Stimulated activated CD4-positive, alpha-beta T cell treated with anti-CD3 and anti-CD28 coated beads, Interleukin-15, amount 100 ng/mL, for 24 hours (primary cell): ENCODE measurements around the gene RAB26.
"Not testable (repeated sequence)": the region's sequence is repeated elsewhere in the genome, so short reads cannot be mapped to it uniquely, and the experiment has no call there.

Source experiments
- DNase-seq: peaks from one replicate; pipeline ENCODE4 v3.0.0-alpha.2; 2020

Gene RAB26, protein sequence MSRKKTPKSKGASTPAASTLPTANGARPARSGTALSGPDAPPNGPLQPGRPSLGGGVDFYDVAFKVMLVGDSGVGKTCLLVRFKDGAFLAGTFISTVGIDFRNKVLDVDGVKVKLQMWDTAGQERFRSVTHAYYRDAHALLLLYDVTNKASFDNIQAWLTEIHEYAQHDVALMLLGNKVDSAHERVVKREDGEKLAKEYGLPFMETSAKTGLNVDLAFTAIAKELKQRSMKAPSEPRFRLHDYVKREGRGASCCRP

DNA sequence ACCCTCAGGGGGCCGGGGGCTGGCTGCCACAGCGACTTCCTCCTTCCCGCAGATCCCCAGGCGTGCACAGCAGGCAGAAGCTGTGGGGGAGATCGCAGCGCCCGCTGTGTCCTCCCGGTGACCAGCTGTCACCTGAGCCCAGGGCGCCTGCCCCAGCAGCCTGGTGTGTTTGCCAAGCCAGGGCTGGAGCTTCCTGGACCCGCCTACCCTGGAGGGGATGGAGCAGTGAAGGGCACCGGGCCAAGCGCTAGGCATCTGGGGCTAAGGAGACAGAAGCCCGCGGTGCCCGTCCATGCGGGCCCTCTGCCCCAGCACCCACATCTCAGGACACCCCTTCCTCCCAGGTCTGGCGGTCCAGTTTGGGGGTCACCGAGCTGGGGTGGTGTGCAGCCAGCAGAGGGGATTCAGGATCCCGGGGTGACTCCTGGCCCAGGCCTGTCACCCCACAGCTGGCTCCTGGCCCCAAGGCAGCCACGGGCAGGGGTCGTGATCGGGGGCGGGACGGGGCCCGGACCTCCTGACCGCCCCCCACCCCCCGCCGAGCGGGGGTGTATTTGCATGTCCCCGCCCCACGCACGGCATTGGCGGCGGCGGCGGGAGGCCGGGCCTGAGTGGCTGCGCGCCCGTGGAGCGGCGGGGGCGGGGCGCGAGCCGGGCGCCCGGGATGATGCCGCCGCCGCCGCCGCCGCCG is at the start of gene RAB26:
Gene RAB26, plus strand, starts transcription at position 645 of the 691 bp plus-strand sequence. CDS start 159 bp downstream, outside the sequence.
- DNase-seq: peak; percentile 66

GRCh38 chr16:2101581-2101980 is 46.8 kb upstream of the RAB26 start:
- DNase-seq: not testable (repeated sequence)

DNA sequence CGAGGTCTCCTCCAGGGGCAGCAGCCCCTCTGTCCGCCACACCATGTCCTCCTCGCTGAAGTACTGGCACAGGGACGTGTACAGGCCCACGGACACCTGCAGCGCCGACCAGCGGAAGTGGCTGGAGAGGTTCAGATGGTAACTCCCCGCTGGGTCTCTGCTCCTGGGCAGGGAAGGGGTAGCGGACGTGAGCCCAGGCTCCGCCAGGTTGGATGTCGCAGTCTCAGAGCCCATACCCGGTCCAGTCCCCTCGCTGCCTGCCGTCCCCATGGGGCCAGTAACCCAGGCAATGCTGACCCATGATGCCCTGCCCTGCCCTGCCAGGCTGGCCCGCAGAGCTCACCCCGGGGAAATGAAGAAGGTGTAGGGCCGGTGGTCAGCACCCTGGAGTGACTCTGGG is 46.0 kb upstream of the RAB26 start:
- no peak for DNase-seq

GRCh38 chr16:2104464-2104863 is 44.0 kb upstream of the RAB26 start:
- DNase-seq: not testable (repeated sequence)

- DNase-seq: not testable (repeated sequence)
These were observed 43.1 kb upstream of the RAB26 start for GRCh38 chr16:2105291-2105690.

DNA sequence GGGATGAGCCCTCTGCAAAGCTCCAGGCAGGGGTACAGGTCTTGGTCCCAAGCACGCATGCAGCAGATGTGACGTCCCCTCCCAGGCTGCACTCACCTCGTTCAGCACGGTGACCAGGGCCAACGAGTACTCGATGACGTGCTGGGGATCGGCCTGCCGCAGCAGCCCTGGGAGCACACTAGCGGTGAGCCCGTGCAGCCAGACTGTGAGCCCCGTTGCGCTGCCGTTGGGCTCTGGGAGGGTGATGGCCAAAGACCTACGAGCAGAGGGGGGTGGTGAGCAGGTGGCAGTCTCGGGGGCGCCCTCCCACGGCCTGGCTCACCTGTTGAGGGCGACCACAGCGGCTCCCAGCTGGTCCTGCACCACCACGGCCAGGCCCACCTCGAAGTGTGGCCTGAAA is 42.7 kb upstream of the RAB26 start:
- DNase-seq: not testable (repeated sequence)

- DNase-seq: not testable (repeated sequence)
These were observed 42.2 kb upstream of the RAB26 start for GRCh38 chr16:2106211-2106610.

DNA sequence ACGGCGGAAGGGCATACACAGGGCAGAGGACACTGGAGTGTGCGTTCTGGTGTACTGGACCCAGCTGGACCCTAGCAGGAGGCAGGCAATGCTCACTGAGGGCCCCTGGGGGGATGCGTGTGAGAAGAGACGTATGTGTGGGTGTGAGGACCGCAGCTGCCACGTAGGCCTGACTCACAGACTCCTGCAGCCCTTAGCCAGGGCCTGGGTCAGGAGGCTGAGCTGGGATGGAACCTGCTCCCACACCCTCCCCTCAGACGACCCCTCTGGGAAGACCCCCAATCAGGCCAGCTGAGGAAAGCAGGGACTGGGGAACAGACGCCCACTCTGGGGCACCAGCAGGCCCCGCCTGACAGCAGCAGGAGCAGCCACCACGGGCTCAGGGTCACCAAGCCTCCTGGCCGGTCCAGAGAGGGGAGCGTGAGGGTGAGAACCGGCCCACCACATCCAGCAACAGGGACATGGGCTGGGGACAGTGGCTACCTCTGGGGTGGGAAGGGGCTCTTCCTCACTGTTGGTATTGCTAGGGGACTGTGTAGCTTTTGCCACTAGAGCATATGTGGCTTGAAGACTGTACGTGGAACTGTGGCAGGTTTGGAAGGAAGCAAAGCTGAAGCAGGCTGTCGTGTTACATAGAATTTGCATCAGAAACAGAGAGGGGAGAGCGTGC is 41.2 kb upstream of the RAB26 start:
- DNase-seq: not testable (repeated sequence)

- not testable (repeated sequence) for DNase-seq
These were observed 40.7 kb upstream of the RAB26 start for GRCh38 chr16:2107791-2108125.

GRCh38 chr16:2108446-2109270 is 39.8 kb upstream of the RAB26 start:
- not testable (repeated sequence) for DNase-seq

- DNase-seq: not testable (repeated sequence)
These were observed 39.2 kb upstream of the RAB26 start for GRCh38 chr16:2109271-2109580.

GRCh38 chr16:2109872-2110271 is 38.6 kb upstream of the RAB26 start:
- not testable (repeated sequence) for DNase-seq

DNA sequence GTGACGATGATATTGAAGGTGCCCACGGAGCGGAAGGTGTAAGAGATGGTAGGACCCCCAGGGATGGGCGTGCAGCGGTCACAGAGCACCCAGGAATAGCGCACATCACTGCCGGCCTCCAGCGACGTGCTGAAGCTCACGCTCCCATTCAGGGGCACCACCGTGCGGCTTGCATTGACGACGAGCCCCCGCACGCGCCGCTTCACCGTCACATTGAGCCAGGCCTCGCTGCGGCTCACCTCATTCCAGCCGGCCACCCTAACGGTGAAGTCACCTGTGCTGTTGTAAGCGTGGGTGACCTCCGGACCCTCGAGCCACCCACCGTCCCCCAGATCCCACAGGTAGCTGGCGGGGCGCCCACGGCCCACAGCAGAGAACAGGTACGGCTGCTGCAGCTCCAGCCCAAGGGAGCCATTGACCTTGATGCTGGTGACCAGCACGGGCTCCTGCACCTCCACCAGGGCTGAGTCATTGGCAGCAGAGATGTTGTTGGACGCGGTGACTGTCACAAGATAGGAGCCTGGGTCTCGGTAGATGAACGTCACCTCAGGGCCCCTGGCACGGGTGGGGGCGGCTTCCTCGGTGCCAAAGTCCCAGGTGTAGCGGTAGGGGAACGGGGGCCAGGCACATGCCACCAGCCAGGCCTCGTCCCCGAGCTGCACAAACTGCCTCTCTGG is 38.0 kb upstream of the RAB26 start:
- DNase-seq: not testable (repeated sequence)

GRCh38 chr16:2111009-2111353 is 37.4 kb upstream of the RAB26 start:
- not testable (repeated sequence) for DNase-seq

GRCh38 chr16:2111412-2112335 is 36.8 kb upstream of the RAB26 start:
- DNase-seq: not testable (repeated sequence)

- DNase-seq: not testable (repeated sequence)
These were observed 35.8 kb upstream of the RAB26 start for GRCh38 chr16:2112539-2113106.

- DNase-seq: not testable (repeated sequence)
These were observed 34.2 kb upstream of the RAB26 start for GRCh38 chr16:2114225-2114624.

GRCh38 chr16:2114885-2115590 is 33.4 kb upstream of the RAB26 start:
- not testable (repeated sequence) for DNase-seq

GRCh38 chr16:2115591-2115973 is 32.8 kb upstream of the RAB26 start:
- DNase-seq: no peak

DNA sequence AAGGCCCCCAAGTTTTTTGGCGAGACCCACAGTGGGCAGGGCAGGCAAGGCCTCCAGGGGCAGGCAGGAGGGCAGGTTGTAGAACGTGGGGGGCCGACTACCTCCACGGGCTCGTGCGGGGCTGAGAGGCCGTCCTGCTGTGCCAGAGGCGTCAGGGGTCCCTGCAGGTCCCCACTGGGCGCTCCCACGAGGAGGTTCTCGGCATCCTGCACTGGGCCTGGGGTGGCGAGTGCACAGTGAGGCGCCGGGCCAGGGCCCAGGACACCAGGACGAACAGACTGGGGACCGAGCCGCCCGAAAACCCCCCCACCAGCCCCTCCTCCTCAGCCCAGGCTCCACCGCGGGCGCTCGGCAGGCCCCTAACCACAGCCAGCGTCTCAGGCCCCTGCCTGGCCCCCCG is 32.0 kb upstream of the RAB26 start:
- not testable (repeated sequence) for DNase-seq

DNA sequence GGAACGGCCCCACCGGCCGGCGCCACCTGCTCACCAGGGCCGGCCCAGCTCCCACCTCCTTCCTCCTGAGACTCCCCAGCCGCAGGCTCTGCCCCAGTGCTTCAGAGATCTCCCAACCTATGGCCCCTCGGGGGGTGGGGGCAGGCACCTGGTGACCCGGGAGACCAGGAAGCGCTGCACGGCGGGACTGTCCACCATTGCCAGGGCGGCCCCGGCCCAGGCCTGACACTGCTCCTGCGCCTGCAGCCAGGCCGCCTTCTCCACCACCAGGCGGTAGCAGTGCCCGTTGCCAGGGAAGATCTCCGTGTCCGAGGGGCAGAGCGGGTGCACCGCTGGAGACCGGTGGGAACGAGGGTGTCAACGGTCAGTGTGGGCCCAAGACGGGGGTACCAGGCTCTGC is 31.1 kb upstream of the RAB26 start:
- DNase-seq: not testable (repeated sequence)
